ENCODE results near the gene FARSA. TPM values are rescaled to one million over a fixed set of nuclear protein-coding genes. Genes with fewer than 3 reads are reported as not detected.

The FARSA gene
- total RNA-seq, 2 experiments from 2014 or later = 128 to 138 TPM

GRCh38 chr19:12975221-12975741, 41.8 kb upstream of the FARSA start:
- no peak for ATAC-seq
- Mint-ChIP-seq H3K27me3 (peaks cover 10% of the 10 kb centered on the region), H3K4me1 (ENCODE audit: low read depth) (peaks cover under 1% of the 10 kb centered on the region), H3K9me3 (no peaks in the 10 kb centered on the region), H3K27ac (no peak overlapping the region), H3K4me3 (no peak overlapping the region), H3K36me3 (ENCODE audit: low read depth) (no peaks in the 10 kb centered on the region)
- TF ChIP-seq CTCF (IDR thresholded peaks at IDR 0.05) = no peak
- POLR2A ChIA-PET = no interaction called here
- intact Hi-C loops (cut with micrococcal nuclease) = loop anchor here (5.0 kb wide), 1 partner anchor 87 kb away; no protein-coding TSS in a partner anchor
- no peak for DNase-seq
- CTCF ChIA-PET = interaction anchor here (1.4 to 12.9 kb wide), 6 partner anchors 10 to 119 kb away, joined by 4 to 160 read pairs (median 106); no protein-coding TSS in a partner anchor

- H3K4me3 Mint-ChIP-seq = no peak overlapping the region
- no peak overlapping the region for H3K27ac Mint-ChIP-seq
- H3K9me3 Mint-ChIP-seq = no peaks in the 10 kb centered on the region
Observed at GRCh38 chr19:12974301-12975220, 41.0 kb upstream of the FARSA start.

GRCh38 chr19:12973236-12973635, 39.7 kb upstream of the FARSA start:
- no peak for TF ChIP-seq CTCF (IDR thresholded peaks at IDR 0.05)
- DNase-seq (no peak), ATAC-seq (no peak)
- Mint-ChIP-seq H3K9me3 (no peaks in the 10 kb centered on the region), H3K4me1 (ENCODE audit: low read depth) (peaks cover 4% of the 10 kb centered on the region), H3K27ac (no peak overlapping the region), H3K4me3 (no peak overlapping the region), H3K36me3 (ENCODE audit: low read depth) (no peaks in the 10 kb centered on the region), H3K27me3 (peaks cover 10% of the 10 kb centered on the region)
- intact Hi-C loops (cut with micrococcal nuclease) = no loop called here
- CTCF ChIA-PET = interaction anchor here (0.6 to 1.4 kb wide), 2 partner anchors 88 to 120 kb away, joined by 6 to 7 read pairs; no protein-coding TSS in a partner anchor
- POLR2A ChIA-PET = no interaction called here

More at GRCh38 chr19:12974301-12975220, 41.0 kb upstream of the FARSA start:
- DNase-seq (no peak), ATAC-seq (no peak)
- peaks cover 4% of the 10 kb centered on the region for H3K4me1 Mint-ChIP-seq (ENCODE audit: low read depth)
- ChIA-PET POLR2A (no interaction called here), CTCF (interaction anchor here (6.6 to 12.9 kb wide), 4 partner anchors 9 to 120 kb away, joined by 95 to 160 read pairs (median 135); no protein-coding TSS in a partner anchor)
- H3K27me3 Mint-ChIP-seq = peaks cover 10% of the 10 kb centered on the region
- no peaks in the 10 kb centered on the region for H3K36me3 Mint-ChIP-seq (ENCODE audit: low read depth)
- intact Hi-C loops (cut with micrococcal nuclease) = loop anchor here (5.0 kb wide), 1 partner anchor 88 kb away; no protein-coding TSS in a partner anchor
- no peak for TF ChIP-seq CTCF (IDR thresholded peaks at IDR 0.05)

- H3K4me3 Mint-ChIP-seq = no peak overlapping the region
- intact Hi-C loops (cut with micrococcal nuclease) = no loop called here
- no peak for TF ChIP-seq CTCF (IDR thresholded peaks at IDR 0.05)
- H3K27me3 Mint-ChIP-seq = no peaks in the 10 kb centered on the region
- H3K9me3 Mint-ChIP-seq = no peaks in the 10 kb centered on the region
- POLR2A ChIA-PET = no interaction called here
- CTCF ChIA-PET = interaction anchor here (0.6 to 1.2 kb wide), 2 partner anchors 7 to 60 kb away, joined by 3 read pairs; no protein-coding TSS in a partner anchor
- no peak for ATAC-seq
- no peaks in the 10 kb centered on the region for H3K36me3 Mint-ChIP-seq (ENCODE audit: low read depth)
- peaks cover 7% of the 10 kb centered on the region for H3K4me1 Mint-ChIP-seq (ENCODE audit: low read depth)
- DNase-seq = no peak
- H3K27ac Mint-ChIP-seq = no peak overlapping the region
Observed at GRCh38 chr19:12970070-12970820, 36.7 kb upstream of the FARSA start.
